HG02885 (cell line): ENCODE results near the gene NRTN.
"Not testable (repeated sequence)": the region's sequence is repeated elsewhere in the genome, so short reads cannot be mapped to it uniquely, and the experiment has no call there.

Source experiments
- ATAC-seq: cut with Tn5 transposase; IDR thresholded peaks from one replicate; pipeline ENCODE4 v1.9.1; 2021; ENCODE audit warnings: mild to moderate bottlenecking; ENCODE audit not compliant: unreplicated experiment, poor library complexity

Gene NRTN

GRCh38 chr19:5804516-5805461, at the start of gene NRTN:
NRTN (plus strand) TSS chr19:5805067; CDS start chr19:5824166, 19,099 bp downstream.
- ATAC-seq = no peak

DNA sequence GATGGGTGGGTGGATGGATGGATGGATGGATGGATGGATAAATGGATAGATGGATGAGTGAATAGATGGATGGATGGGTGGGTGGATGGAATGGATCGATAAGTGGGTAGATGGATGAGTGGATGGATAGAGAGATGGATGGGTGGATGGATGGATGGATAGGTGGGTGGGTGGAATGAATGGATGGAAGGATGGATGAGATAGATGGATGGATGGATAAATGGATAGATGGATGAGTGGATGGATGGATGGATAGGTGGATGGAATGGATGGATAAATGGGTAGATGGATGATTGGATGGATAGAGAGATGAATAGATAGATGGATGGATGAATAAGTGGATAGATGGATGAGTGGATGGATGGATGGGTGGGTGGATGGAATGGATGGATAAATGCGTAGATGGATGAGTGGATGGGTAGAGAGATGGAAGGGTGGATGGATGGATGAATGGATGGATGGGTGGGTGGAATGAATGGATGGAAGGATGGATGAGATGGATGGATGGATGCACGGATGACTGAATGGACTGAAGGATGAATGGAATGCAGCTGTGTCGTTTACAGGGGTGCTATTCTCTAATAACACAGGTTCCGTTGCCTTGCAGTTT, 42.2 kb upstream of the NRTN start:
- no peak for ATAC-seq

DNA sequence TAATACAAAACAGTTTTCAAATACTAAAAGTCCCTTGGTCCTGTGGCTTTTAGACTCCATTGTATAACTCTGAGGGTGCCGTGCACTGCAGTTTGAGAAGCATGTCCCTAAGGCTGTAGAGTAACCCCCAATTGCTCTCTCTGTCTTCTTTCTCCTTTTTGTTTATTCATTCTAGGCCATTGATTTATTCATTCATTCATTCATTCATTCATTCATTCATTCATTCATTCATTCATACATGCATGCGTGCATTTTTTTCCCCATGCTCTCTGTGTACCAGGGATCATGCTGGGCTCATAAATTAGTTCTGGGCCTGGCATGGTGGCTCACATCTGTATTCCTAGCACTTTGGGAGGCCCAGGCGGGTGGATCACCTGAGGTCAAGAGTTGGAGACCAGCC, 39.6 kb upstream of the NRTN start:
- no peak for ATAC-seq

DNA sequence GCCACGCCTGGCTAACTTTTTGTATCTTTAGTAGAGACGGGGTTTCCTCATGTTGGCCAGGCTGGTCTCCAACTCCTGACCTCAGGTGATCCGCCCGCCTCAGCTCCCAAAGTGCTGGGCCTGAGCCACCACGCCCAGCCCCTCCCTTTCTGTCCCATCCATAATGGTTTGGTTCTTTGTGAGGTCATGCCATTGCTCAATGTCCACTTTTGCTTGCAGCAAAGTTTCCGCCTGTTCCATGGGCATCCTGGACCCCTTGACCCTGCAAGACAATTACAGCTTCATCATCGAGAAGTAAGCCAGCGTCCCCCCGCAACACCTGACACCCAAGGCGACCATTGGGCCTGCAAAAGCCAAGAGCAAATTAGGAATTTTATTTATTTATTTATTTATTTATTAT, 36.9 kb upstream of the NRTN start:
- ATAC-seq = no peak

GRCh38 chr19:5772416-5772815, 32.5 kb upstream of the NRTN start:
- ATAC-seq = no peak

- no peak for ATAC-seq
Observed at GRCh38 chr19:5773276-5773675, 31.6 kb upstream of the NRTN start.

- ATAC-seq = no peak
Observed at GRCh38 chr19:5774921-5775320, 29.9 kb upstream of the NRTN start.

- no peak for ATAC-seq
Observed at GRCh38 chr19:5775668-5776309, 29.1 kb upstream of the NRTN start.

GRCh38 chr19:5778402-5778801, 26.5 kb upstream of the NRTN start:
- ATAC-seq = no peak

DNA sequence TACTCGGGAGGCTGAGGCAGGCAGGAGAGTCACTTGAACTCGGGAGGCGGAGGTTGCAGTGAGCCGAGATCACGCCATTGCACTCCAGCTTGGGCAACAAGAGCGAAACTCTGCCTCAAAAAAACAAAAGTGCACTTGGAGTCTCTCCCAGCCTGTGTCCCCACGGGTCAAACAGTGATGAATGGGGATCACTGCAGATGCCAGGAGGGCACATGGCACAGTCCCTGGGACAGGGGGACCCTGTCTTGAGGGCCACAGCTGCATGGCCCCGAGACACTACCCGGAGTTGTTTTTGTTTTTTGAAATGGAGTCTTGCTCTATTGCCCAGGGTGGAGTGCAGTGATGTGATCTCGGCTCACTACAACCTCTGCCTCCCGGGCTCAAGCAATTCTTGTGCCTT, 24.0 kb upstream of the NRTN start:
- not testable (repeated sequence) for ATAC-seq

- ATAC-seq = no peak
Observed at GRCh38 chr19:5782322-5782721, 22.5 kb upstream of the NRTN start.

DNA sequence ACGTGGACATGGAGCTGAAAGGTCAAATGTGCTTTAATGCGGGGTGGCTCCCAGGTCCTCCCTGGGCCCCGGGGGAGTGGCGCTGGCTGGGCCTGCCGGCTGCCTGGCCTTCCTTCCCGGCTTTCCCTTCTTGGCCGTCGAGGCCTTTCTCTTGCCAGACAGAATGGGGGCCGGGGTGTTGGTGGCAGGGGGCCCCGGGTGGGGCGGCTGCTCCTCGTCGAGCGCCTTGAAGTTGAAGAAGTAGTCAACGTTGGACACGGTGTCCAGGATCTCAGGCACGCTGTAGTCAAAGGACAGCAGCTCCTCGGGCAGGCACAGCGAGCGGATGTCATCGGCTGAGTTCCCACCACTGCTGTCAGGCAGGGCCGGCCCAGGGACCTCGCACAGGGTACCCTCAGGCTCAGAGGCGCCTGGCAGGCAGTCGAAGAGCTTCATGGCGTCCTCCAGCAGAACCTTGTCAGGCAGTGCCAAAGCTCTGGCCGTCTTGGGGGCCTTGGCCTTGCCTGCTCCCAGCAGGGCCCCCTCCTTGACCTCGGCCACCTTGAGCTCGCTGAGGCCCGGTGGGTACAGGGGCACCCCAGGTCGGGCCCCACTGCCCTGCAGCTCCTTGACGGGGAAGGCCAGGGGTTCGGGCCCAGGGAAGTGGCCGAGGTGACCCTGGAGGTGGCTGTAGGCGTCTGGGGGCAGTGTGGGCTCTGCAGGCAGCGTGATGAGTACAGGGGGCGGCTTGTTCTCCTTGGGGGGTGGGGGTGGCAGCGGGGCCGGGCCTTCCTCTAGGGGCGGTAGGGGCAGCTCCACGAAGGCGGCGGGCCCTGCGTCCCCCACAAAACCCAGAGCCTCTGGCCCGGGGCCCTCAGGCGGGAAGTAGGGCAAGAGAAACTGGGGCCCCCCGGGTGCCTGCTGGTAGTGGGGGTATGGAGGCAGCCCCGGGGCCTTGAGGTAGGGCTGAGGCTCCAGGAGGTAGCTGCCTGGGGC, 21.6 kb upstream of the NRTN start:
- ATAC-seq = no peak

DNA sequence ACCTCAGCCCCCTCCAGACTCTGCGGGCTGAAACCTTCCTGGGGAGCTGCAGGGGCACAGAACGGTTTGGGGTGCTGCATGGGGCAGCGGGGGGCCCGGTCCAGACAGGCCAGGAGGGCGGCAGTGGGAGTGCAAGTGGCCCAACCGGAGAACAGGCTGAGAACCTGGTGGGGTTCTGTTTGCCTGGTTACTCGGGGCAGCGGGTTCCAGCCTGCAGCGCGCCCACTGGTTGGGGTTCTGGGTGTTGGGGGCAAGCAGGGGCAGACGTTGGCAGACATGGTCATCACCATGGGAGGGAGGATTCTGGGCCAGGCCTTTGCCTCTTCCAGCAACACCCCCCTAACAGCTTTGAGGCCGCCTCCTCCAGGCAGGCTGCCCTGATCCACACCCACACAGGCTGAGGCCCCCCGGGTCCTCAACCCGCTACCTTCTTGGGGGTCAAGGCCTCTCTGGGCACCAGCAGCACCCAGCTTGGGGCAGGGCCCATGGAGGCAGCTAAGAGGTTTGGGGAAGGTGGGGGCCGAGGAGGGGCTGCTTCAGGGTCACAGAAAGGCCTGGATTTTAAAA, 20.2 kb upstream of the NRTN start, which contains the start of gene PRR22:
Gene PRR22, minus strand, starts transcription at position 166 of the 567 bp plus-strand sequence. Its CDS starts 86 bp downstream, at position 80.
- no peak for ATAC-seq

- no peak for ATAC-seq
Observed at GRCh38 chr19:5785423-5785822, 19.4 kb upstream of the NRTN start.

- ATAC-seq = no peak
Observed at GRCh38 chr19:5786593-5787408, 18.1 kb upstream of the NRTN start.

GRCh38 chr19:5787409-5788182, 17.3 kb upstream of the NRTN start:
- no peak for ATAC-seq

- no peak for ATAC-seq
Observed at GRCh38 chr19:5788422-5788821, 16.4 kb upstream of the NRTN start.

DNA sequence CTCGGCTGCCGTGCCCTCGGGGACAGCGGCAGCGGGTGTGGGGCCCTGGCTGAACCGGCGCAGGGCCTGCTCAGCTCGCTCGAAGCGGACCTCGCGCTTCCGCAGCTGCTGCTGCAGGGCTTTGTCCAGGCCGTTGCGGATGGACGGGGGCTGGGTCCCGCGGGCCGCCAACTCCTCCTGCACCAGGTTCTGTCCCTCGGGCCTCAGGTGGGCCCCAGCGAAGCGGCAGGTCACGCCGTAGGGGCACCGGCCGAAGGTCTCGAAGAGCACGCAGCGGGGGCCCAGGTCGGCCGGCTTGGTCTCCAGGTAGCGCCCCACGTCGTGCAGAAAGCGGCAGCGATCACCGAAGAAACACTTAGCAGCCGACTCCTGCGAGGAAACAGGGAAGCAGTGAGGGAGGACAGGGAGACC, 15.5 kb upstream of the NRTN start:
- no peak for ATAC-seq
